Ovary (tissue), 3 donors: ENCODE results near the gene TEX2.

ENCODE experiments used
- EP300 ChIP-seq: sonication (generic); formaldehyde crosslinking; IDR thresholded peaks from one replicate; pipeline ENCODE4 v1.6.1; 2017; ENCODE audit warnings: antibody characterized with exemption
- POLR2A ChIP-seq: fragments of 450-650 bp; IDR thresholded peaks from one replicate; pipeline ENCODE4 v1.6.1; 2017; ENCODE audit warnings: antibody characterized with exemption, mild to moderate bottlenecking, moderate library complexity
- TF ChIP-seq, protein P1 (sequence below), 3 donors: fragments of 450-650 bp in 2 of 3; fragments of 200-600 bp in 1 of 3; IDR thresholded peaks; one replicate each; pipeline versions ENCODE4 v1.5.1 to v1.8.0; 2016 to 2022; ENCODE audit warnings: antibody characterized with exemption in 3 of 3, mild to moderate bottlenecking in 1 of 3
- donor health status: DM: no; HTN: no; CAD: no.

DNA sequence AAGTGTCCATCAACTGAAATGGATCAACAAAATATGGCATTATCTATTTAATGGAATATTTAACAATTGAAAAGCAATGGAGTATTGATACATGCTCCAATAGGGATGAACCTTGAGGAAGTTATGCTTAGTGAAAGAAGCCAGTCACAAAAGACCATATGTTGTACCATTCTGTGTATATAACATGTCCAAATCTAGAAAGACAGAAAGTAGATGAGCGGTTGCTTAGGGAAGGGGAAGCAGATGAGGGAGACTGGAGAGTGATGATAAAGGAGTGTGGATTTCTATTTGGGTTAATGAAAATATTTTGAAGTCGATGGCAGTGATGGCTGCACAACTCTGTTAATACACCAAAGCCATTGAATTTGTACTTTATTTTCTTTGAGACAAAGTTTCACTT is 124.6 kb downstream of the TEX2 start:
- TF ChIP-seq, protein P1, sequence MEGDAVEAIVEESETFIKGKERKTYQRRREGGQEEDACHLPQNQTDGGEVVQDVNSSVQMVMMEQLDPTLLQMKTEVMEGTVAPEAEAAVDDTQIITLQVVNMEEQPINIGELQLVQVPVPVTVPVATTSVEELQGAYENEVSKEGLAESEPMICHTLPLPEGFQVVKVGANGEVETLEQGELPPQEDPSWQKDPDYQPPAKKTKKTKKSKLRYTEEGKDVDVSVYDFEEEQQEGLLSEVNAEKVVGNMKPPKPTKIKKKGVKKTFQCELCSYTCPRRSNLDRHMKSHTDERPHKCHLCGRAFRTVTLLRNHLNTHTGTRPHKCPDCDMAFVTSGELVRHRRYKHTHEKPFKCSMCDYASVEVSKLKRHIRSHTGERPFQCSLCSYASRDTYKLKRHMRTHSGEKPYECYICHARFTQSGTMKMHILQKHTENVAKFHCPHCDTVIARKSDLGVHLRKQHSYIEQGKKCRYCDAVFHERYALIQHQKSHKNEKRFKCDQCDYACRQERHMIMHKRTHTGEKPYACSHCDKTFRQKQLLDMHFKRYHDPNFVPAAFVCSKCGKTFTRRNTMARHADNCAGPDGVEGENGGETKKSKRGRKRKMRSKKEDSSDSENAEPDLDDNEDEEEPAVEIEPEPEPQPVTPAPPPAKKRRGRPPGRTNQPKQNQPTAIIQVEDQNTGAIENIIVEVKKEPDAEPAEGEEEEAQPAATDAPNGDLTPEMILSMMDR (IDR thresholded peaks at IDR 0.05): no peak
- TF ChIP-seq POLR2A (no peak), EP300 (no peak)
